Measurements from ENCODE around the gene CACNB4. TPM values are rescaled to one million over a fixed set of nuclear protein-coding genes. Genes with fewer than 3 reads are reported as not detected.

The CACNB4 gene
- total RNA-seq, 4 donors from 2014 or later: 0.20 to 1.6 (median 0.90) TPM

DNA sequence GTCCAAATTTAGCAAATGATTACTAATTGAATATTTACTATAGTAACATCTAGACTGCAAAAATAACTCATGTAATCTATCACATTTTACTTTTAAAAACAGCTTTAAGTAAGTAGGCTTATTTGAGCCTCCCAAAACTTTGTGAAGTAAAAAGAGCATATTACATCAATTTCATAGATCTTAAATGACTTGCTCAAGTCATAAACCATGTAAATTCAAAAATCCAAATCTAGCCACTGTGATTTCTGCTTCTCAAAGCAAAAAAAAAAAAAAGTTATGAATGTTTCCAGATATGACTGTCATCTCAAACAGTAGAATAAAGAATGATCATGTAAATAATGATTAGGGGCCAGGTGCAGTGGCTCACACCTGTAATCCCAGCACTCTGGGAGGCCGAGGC is 37.5 kb downstream of the CACNB4 start:
- H3K4me1 ChIP-seq: no peaks in the 10 kb centered on the region
- no peak overlapping the region for H3K4me3 ChIP-seq
- intact Hi-C loops (cut with DNase I; ENCODE audit: low total_unique reads): no loop called here
- WGBS, 2 donors (ENCODE audit: low coverage in 1 of 2): 82% methylated on average over 1 of the region's 1 CpG; no CpG with 5 or more reads in 1 of the 2 donors
- no peaks in the 10 kb centered on the region for H3K27me3 ChIP-seq
- H3K27ac ChIP-seq: no peak overlapping the region
- H3K9me3 ChIP-seq: peaks cover 0 to 4% of the 10 kb centered on the region in 2 donors
- no peak for DNase-seq
- in situ Hi-C loops (cut with MboI; ENCODE audit: low pct_ligation_motif_present in 1 of 4, low pct_unique_long_range_greater_than_20kb in 1 of 4, low sequenced_read_pairs in 3 of 4): no loop called here
- H3K36me3 ChIP-seq: no peaks in the 10 kb centered on the region
- no peak for TF ChIP-seq EP300 (IDR thresholded peaks at IDR 0.05; ENCODE audit: low read depth)
- TF ChIP-seq POLR2A (IDR thresholded peaks at IDR 0.05): no peak
- TF ChIP-seq, protein P1, sequence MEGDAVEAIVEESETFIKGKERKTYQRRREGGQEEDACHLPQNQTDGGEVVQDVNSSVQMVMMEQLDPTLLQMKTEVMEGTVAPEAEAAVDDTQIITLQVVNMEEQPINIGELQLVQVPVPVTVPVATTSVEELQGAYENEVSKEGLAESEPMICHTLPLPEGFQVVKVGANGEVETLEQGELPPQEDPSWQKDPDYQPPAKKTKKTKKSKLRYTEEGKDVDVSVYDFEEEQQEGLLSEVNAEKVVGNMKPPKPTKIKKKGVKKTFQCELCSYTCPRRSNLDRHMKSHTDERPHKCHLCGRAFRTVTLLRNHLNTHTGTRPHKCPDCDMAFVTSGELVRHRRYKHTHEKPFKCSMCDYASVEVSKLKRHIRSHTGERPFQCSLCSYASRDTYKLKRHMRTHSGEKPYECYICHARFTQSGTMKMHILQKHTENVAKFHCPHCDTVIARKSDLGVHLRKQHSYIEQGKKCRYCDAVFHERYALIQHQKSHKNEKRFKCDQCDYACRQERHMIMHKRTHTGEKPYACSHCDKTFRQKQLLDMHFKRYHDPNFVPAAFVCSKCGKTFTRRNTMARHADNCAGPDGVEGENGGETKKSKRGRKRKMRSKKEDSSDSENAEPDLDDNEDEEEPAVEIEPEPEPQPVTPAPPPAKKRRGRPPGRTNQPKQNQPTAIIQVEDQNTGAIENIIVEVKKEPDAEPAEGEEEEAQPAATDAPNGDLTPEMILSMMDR (IDR thresholded peaks at IDR 0.05): no peak
- no peak for TF ChIP-seq POLR2AphosphoS5 (IDR thresholded peaks at IDR 0.05)

DNA sequence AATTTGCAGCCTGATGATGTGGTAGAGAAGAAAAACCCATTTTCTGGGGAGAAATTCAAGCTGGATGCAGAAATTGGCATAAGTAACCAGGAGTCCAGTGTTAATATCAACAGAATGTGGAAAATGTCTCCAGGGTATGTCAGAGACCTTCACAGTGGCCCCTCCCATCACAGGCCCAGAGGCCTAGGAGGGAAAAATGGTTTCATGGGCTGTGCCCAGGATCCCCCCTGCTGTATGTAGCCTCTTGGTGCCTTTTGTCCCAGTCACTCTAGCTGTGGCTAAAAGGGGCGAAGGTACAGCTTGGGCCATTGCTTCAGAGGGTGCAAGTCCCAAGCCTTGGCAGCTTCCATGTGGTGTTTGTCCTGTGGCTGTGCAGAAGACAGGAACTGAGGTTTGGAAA is 40.2 kb downstream of the CACNB4 start:
- Histone ChIP-seq H3K27ac (no peak overlapping the region), H3K27me3 (no peaks in the 10 kb centered on the region), H3K9me3 (peaks cover 0 to 4% of the 10 kb centered on the region in 2 donors), H3K4me3 (no peak overlapping the region), H3K4me1 (no peaks in the 10 kb centered on the region), H3K36me3 (no peaks in the 10 kb centered on the region)
- intact Hi-C loops (cut with DNase I; ENCODE audit: low total_unique reads): no loop called here
- in situ Hi-C loops (cut with MboI; ENCODE audit: low pct_ligation_motif_present in 1 of 4, low pct_unique_long_range_greater_than_20kb in 1 of 4, low sequenced_read_pairs in 3 of 4): no loop called here
- no peak for DNase-seq
- TF ChIP-seq POLR2A (IDR thresholded peaks at IDR 0.05) (no peak), EP300 (IDR thresholded peaks at IDR 0.05; ENCODE audit: low read depth) (no peak), POLR2AphosphoS5 (IDR thresholded peaks at IDR 0.05) (no peak)
- TF ChIP-seq, protein P1 (IDR thresholded peaks at IDR 0.05): no peak
- 60% methylated on average over 1 of the region's 1 CpG; no CpG with 5 or more reads in 1 of the 2 donors for WGBS, 2 donors (ENCODE audit: low coverage in 1 of 2)

- Histone ChIP-seq H3K4me3 (no peak overlapping the region), H3K36me3 (no peaks in the 10 kb centered on the region), H3K27ac (no peak overlapping the region), H3K4me1 (no peaks in the 10 kb centered on the region), H3K27me3 (no peaks in the 10 kb centered on the region), H3K9me3 (peaks cover 0 to 4% of the 10 kb centered on the region in 2 donors)
- in situ Hi-C loops (cut with MboI; ENCODE audit: low pct_ligation_motif_present in 1 of 4, low pct_unique_long_range_greater_than_20kb in 1 of 4, low sequenced_read_pairs in 3 of 4): no loop called here
- intact Hi-C loops (cut with DNase I; ENCODE audit: low total_unique reads): no loop called here
- WGBS, 2 donors (ENCODE audit: low coverage in 1 of 2): 68 to 70% methylated on average over 3 to 4 of the region's 4 CpGs
- no peak for DNase-seq
- no peak for TF ChIP-seq EP300 (IDR thresholded peaks at IDR 0.05; ENCODE audit: low read depth)
- no peak for TF ChIP-seq POLR2AphosphoS5 (IDR thresholded peaks at IDR 0.05)
- TF ChIP-seq, protein P1 (IDR thresholded peaks at IDR 0.05): no peak
- no peak for TF ChIP-seq POLR2A (IDR thresholded peaks at IDR 0.05)
Observed at GRCh38 chr2:152056418-152056817, 42.4 kb downstream of the CACNB4 start.

DNA sequence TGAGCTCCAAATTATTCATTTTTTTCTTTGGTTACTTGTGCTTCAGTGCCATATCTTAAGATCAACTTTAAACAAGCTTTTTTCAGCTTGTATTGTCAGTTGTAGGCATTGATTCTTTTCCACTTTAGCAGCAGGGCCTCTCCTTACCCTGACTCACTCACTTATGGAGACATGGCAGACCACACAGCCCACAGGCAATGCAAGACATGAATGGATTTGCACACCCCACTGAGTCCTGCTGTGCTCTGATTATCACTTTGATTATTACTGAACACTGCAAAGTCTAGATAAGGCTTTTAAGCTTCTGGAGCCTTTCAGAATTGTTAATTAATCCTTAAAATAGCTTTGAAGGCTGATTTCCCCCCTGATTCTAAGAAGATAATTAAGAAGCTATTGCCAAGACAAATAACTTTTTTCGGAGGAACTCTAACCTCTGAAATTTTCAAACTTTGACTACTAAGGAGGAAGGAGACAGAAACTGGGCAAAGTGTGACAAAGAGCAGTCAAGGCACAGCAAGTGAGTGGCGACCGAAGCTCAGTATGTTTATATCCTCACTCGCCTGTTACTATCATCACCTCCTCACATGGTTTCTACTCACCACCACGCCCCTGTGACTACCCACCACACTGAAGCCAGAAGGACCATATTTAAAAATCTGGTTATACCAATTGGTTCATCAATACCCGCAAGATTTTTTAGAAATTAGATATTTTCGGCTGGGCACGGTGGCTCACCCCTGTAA is 43.3 kb downstream of the CACNB4 start:
- TF ChIP-seq, protein P1 (IDR thresholded peaks at IDR 0.05): no peak
- no peak for TF ChIP-seq POLR2AphosphoS5 (IDR thresholded peaks at IDR 0.05)
- no peak for TF ChIP-seq EP300 (IDR thresholded peaks at IDR 0.05; ENCODE audit: low read depth)
- TF ChIP-seq POLR2A (IDR thresholded peaks at IDR 0.05): no peak
- DNase-seq: no peak
- Histone ChIP-seq H3K27me3 (no peaks in the 10 kb centered on the region), H3K27ac (no peak overlapping the region), H3K4me3 (no peak overlapping the region), H3K36me3 (no peaks in the 10 kb centered on the region), H3K9me3 (peaks cover 0 to 4% of the 10 kb centered on the region in 2 donors), H3K4me1 (no peaks in the 10 kb centered on the region)
- 89% methylated on average over 8 of the region's 8 CpGs; no CpG with 5 or more reads in 1 of the 2 donors for WGBS, 2 donors (ENCODE audit: low coverage in 1 of 2)
- intact Hi-C loops (cut with DNase I; ENCODE audit: low total_unique reads) (no loop called here), in situ Hi-C loops (cut with MboI; ENCODE audit: low pct_ligation_motif_present in 1 of 4, low pct_unique_long_range_greater_than_20kb in 1 of 4, low sequenced_read_pairs in 3 of 4) (no loop called here)
